ENCODE results near the gene CEP70.

CEP70 gene

GRCh38 chr3:138448631-138449030 lies 145.4 kb downstream of the CEP70 start:
- no peak for DNase-seq

DNA sequence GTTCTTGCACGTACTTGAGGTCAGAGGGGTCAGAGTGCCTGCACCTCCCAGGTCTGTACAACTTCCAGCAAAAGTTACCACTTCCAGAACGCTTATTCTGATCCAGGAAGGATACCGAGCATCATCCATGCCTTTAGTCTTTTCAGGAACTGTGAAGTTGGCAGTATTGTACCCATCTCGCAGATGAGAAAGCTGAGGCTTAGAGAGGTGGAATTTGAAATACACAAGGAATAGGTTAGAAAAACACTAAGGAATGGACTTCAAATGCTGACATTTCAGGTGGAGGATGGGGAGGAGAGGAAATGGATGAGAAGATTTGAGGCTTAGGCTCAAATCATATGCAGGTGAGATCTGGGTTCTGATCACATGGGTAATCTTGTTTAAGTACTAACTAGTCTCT lies 148.4 kb downstream of the CEP70 start:
- DNase-seq, result no peak

GRCh38 chr3:138445236-138445635 lies 148.8 kb downstream of the CEP70 start:
- no peak for DNase-seq
